Head of caudate nucleus (tissue), 42 donors: ENCODE results near the gene SLC35E4.
A peak's percentile ranks its signal among the peaks of the same experiment; 100 is the strongest.
"Not testable (repeated sequence)": the region's sequence is repeated elsewhere in the genome, so short reads cannot be mapped to it uniquely, and the experiment has no call there.

Source experiments
- DNase-seq, 42 donors: peaks; one replicate each; pipeline versions ENCODE4 v3.0.0 to v3.0.0-alpha.2; 2020 to 2021; ENCODE audit warnings: mixed read lengths in 7 of 42
- intact Hi-C: fragments of 100-400 bp; cut with DNase I; formaldehyde crosslinking; loops from one replicate; pipeline ENCODE4 v1.15.0; 2022

Gene SLC35E4

GRCh38 chr22:30609260-30610185 is 26.1 kb upstream of the SLC35E4 start:
- intact Hi-C loops, result no loop called here
- DNase-seq, result peak in 20 of 42 donors; percentile 14 to 65 (median 27)

DNA sequence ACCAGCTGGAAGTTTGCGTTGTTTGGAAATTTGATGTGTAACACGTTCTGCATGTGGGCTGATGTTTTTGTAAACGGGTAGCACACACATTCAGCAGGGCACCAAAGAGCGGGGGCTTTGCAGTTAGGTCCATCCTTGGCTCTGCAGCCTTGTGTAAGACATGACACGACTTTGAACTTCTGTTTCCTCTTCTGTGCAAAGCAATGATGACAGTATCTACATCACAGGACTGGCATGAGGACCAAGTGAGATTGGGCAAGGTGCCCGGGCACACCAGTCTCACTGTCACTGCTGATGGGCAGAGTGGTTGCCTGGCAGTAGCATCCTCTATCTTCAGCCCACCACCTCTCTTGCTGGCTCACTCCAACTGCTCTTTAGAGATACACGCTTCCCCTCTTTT is 25.3 kb upstream of the SLC35E4 start:
- DNase-seq, result peak in 8 of 42 donors; percentile 14 to 47 (median 28)
- intact Hi-C loops, result no loop called here

- DNase-seq, result no peak
- intact Hi-C loops, result no loop called here
Measured at GRCh38 chr22:30611197-30611596, 24.4 kb upstream of the SLC35E4 start.

DNA sequence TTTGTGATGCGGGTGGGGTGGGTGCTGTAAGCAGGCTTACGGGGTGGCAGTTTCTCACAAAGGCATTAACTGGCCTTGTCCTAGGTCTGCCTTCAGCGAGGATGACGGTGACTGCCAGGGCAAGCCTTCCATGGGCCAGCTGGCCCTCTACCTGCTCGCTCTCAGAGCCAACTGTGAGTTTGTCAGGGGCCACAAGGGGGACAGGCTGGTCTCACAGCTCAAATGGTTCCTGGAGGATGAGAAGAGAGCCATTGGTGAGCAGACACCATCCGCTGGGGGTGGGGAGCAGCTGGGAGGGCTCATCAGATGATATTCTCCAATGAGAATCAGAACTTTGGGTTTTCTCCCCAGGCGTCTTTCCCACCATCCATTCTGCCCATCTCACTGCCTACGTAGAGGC is 22.8 kb upstream of the SLC35E4 start:
- no peak for DNase-seq
- intact Hi-C loops, result no loop called here

GRCh38 chr22:30614268-30614667 is 21.3 kb upstream of the SLC35E4 start:
- intact Hi-C loops, result no loop called here
- no peak for DNase-seq

GRCh38 chr22:30614879-30615278 is 20.7 kb upstream of the SLC35E4 start:
- no peak for DNase-seq
- intact Hi-C loops, result no loop called here

DNA sequence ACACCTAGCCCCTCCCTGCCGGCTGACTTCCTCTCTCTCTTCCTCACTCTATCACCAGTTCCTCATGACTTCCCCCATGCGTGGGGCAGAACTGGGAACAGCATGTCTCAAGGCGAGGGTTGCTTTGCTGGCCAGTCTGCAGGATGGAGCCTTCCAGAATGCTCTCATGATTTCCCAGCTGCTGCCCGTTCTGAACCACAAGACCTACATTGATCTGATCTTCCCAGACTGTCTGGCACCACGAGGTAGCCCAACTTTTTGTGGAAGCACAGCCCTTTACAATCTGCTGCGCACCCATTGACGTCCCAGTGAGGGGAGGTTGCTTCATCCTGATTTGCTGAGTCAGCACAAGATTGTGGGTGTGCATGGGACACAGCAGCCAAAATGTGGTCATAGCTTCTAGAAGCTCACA is 20.0 kb upstream of the SLC35E4 start:
- intact Hi-C loops, result no loop called here
- DNase-seq, result no peak

DNA sequence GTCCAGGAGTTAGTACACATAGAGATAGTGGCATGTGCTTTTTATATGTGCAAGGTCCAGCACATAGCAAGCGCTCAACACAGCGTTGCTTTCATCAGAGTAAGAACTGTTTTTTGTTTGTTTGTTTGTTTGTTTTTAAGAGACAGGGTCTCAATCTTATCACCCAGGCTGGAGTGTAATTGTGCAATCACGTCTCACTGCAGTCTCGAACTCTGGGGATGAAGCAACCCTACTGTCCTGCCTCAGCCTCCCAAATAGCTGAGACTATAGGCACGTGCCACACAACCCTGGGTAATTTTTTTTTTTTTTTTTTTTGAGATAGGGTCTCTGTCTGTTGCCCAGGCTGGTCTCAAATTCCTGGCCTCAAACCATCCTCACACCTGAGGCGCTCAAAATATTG is 17.8 kb upstream of the SLC35E4 start:
- no peak for DNase-seq
- intact Hi-C loops, result no loop called here

- intact Hi-C loops, DNase-seq: not testable (repeated sequence)
Measured at GRCh38 chr22:30619909-30620308, 15.7 kb upstream of the SLC35E4 start.

DNA sequence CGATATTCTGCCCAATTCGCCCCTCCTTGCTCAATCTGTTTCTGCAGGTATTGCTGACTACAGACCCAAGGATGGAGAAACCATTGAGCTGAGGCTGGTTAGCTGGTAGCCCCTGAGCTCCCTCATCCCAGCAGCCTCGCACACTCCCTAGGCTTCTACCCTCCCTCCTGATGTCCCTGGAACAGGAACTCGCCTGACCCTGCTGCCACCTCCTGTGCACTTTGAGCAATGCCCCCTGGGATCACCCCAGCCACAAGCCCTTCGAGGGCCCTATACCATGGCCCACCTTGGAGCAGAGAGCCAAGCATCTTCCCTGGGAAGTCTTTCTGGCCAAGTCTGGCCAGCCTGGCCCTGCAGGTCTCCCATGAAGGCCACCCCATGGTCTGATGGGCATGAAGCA is 9.2 kb upstream of the SLC35E4 start:
- intact Hi-C loops, result no loop called here

GRCh38 chr22:30627471-30627870 is 8.1 kb upstream of the SLC35E4 start:
- intact Hi-C loops, result no loop called here

More for the DNA sequence above, 9.2 kb upstream of the SLC35E4 start:
- no peak for DNase-seq

DNA sequence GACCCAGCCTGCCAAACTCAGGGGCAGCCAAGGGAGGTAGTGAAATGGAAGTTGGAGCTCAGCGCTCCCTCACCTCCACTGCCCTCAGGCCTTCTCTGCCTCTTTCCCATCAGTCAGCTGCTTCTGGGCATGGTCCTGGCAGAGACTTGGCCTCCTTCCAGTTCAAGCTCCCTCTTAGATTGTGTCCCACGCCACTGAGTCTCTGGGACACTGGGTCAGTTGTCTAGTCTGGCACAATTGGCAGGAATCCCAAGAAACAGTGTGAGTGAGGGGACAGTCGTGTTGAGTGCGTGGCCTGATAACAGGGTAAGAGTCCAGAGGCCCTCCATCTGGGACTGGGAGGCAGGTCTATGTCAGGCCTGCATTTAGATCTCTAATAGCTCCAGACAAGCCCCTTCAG is 7.1 kb upstream of the SLC35E4 start:
- intact Hi-C loops, result no loop called here
- DNase-seq, result peak in 27 of 42 donors; percentile 26 to 85 (median 52)

More at GRCh38 chr22:30627471-30627870, 8.1 kb upstream of the SLC35E4 start:
- no peak for DNase-seq

- intact Hi-C loops, DNase-seq: not testable (repeated sequence)
Measured at GRCh38 chr22:30631469-30631868, 4.1 kb upstream of the SLC35E4 start.

- intact Hi-C loops, result loop anchor here (2.0 kb wide), 2 partner anchors 60 to 120 kb away; partner anchors contain the start of gene OSBP2
- peak; percentile 77 to 97 (median 93) for DNase-seq
Measured at GRCh38 chr22:30634471-30635233, 929 bp upstream of the SLC35E4 start.

DNA sequence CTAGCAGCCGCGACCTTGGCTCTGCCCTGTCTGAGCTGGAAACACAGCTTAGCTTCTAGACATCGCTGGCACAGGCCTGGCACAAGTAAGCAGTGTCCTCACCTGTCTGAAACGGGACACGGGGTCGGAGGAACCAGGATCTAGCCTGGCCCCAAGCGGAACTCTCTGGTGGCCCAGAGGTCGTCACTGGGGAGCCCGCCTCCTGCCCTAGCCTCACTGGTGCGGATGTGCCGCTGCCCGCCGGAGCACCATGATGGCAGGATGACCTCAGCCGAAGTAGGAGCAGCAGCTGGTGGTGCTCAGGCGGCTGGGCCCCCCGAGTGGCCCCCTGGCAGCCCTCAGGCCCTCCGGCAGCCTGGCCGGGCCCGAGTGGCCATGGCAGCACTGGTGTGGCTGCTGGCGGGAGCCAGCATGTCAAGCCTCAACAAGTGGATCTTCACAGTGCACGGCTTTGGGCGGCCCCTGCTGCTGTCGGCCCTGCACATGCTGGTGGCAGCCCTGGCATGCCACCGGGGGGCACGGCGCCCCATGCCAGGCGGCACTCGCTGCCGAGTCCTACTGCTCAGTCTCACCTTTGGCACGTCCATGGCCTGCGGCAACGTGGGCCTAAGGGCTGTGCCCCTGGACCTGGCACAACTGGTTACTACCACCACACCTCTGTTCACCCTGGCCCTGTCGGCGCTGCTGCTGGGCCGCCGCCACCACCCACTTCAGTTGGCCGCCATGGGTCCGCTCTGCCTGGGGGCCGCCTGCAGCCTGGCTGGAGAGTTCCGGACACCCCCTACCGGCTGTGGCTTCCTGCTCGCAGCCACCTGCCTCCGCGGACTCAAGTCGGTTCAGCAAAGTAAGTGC is 871 bp downstream of the SLC35E4 start:
- intact Hi-C loops, result no loop called here
- peak in 39 of 42 donors; percentile 11 to 68 (median 42) for DNase-seq

DNA sequence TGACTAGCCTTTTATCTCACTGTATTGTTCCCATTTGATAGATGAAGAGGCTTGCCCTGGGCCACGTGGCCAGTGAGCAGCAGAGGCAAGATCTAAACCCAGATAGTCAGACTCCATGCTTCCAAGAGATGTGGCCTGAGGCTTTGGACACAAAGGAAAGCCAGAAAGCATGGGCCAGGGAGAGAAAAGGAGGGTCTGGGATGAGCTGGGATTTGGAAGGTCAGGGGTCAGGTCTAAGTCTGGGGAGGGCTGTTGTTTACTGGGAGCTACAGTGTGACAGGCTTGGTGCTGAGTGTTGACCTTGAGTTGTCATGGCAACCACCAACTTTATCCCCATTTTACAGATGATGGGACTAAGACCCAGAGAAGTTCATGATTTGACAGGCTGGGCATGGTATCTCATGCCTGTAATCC is 2.1 kb downstream of the SLC35E4 start:
- no peak for DNase-seq
- intact Hi-C loops, result no loop called here

DNA sequence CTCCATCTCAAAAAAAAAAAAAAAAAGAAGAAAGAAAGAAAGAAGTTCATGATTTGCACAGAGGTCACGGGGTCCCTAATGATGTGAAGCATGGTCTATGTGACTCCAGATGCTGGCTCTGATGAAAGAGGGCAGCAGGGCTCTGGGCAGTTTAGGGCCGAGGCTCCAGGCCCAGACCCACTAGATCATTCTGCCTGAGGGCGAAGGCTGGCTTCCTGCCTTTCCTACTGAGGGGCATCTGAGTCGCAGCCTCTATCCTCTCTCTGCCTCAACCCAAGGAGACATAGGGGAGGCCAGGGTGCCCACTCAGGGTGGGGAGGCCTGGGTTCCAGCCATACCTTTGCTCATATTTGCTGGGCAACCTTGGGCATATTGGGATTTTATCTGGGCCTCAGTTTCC is 4.8 kb downstream of the SLC35E4 start:
- no peak for DNase-seq
- intact Hi-C loops, result no loop called here

DNA sequence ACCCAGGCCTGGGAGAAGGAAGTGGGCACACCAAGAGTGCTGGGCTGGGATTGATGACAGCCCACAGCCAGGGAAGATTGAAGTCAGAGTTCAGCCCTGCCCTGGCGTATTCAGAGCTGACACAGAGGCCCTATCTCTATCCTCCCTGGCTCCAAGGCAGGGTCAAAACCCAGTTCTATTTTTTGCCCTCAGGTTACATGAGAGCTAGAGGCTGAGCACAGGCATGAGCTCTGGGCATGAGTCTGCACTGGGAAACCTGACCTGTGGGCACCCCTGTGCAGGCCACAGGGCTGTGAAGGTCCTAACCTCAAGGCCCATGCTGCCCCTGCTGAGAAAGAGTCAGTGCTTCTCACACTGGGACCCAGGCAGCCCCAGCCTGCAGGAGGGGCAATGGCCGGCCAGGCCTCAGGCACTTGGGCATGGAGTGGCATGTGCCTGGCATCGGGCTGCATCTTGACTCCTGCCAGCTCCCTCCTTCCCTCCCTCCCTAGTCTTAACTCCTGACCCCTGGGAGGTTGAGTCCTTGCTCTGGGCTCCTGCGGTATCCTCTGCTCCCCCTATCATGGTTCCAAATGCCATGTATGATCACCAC is 5.4 kb downstream of the SLC35E4 start:
- intact Hi-C loops, result no loop called here
- DNase-seq, result no peak
